Muscle layer of duodenum (tissue), 2 donors: ENCODE results near the gene QKI.

Experiments
- H3K27ac ChIP-seq: one replicate; pipeline ENCODE4 v1.7.0; 2013; ENCODE audit warnings: mild to moderate bottlenecking, low read length
- H3K27me3 ChIP-seq: one replicate; pipeline ENCODE4 v1.7.0; 2013; ENCODE audit warnings: low read depth, mild to moderate bottlenecking, control low read depth, low read length
- H3K36me3 ChIP-seq, 2 donors: one replicate each; pipeline ENCODE4 v1.7.0; 2013; ENCODE audit warnings: low read length in 2 of 2, control low read depth in 1 of 2, mild to moderate bottlenecking in 1 of 2; ENCODE audit not compliant: insufficient read depth in 2 of 2, control insufficient read depth in 1 of 2
- H3K4me1 ChIP-seq, 2 donors: one replicate each; pipeline ENCODE4 v1.7.0; 2013; ENCODE audit warnings: low read length in 2 of 2, mild to moderate bottlenecking in 2 of 2, control low read depth in 1 of 2, moderate library complexity in 1 of 2; ENCODE audit not compliant: insufficient read depth in 2 of 2, control insufficient read depth in 1 of 2
- H3K4me3 ChIP-seq, 2 donors: one replicate each; pipeline ENCODE4 v1.7.0; 2013; ENCODE audit warnings: low read length in 2 of 2, low read depth in 1 of 2, mild to moderate bottlenecking in 1 of 2
- H3K9me3 ChIP-seq, 2 donors: one replicate each; pipeline ENCODE4 v1.7.0; 2013; ENCODE audit warnings: low read length in 2 of 2, control low read depth in 1 of 2, mild to moderate bottlenecking in 1 of 2; ENCODE audit not compliant: control insufficient read depth in 1 of 2
- donor health status: healthy.

The QKI gene

GRCh38 chr6:163393923-163394322 is 20.6 kb upstream of the QKI start:
- no peaks in the 10 kb centered on the region for H3K9me3 ChIP-seq
- no peak overlapping the region for H3K27ac ChIP-seq
- H3K27me3 ChIP-seq, result no peaks in the 10 kb centered on the region
- H3K4me3 ChIP-seq, result no peak overlapping the region
- peaks cover 0 to 4% of the 10 kb centered on the region in 2 donors for H3K4me1 ChIP-seq
- no peaks in the 10 kb centered on the region for H3K36me3 ChIP-seq

GRCh38 chr6:163394659-163395058 is 19.9 kb upstream of the QKI start:
- Histone ChIP-seq H3K4me1 (peaks cover 0 to 4% of the 10 kb centered on the region in 2 donors), H3K36me3 (no peaks in the 10 kb centered on the region), H3K9me3 (no peaks in the 10 kb centered on the region), H3K27ac (no peak overlapping the region), H3K27me3 (no peaks in the 10 kb centered on the region), H3K4me3 (no peak overlapping the region)

GRCh38 chr6:163395122-163395830 is 19.2 kb upstream of the QKI start:
- no peaks in the 10 kb centered on the region for H3K36me3 ChIP-seq
- no peaks in the 10 kb centered on the region for H3K27me3 ChIP-seq
- no peak overlapping the region for H3K4me3 ChIP-seq
- H3K9me3 ChIP-seq, result no peaks in the 10 kb centered on the region
- H3K27ac ChIP-seq, result no peak overlapping the region
- peaks cover 0 to 4% of the 10 kb centered on the region in 2 donors for H3K4me1 ChIP-seq

- Histone ChIP-seq H3K27me3 (no peaks in the 10 kb centered on the region), H3K4me3 (no peak overlapping the region), H3K27ac (no peak overlapping the region), H3K4me1 (peaks cover 0 to 4% of the 10 kb centered on the region in 2 donors), H3K36me3 (no peaks in the 10 kb centered on the region), H3K9me3 (no peaks in the 10 kb centered on the region)
Measured at GRCh38 chr6:163395831-163396185, 18.7 kb upstream of the QKI start.

- no peaks in the 10 kb centered on the region for H3K36me3 ChIP-seq
- H3K9me3 ChIP-seq, result no peaks in the 10 kb centered on the region
- H3K4me3 ChIP-seq, result no peak overlapping the region
- no peaks in the 10 kb centered on the region for H3K27me3 ChIP-seq
- H3K27ac ChIP-seq, result no peak overlapping the region
- peaks cover 0 to 4% of the 10 kb centered on the region in 2 donors for H3K4me1 ChIP-seq
Measured at GRCh38 chr6:163397326-163397725, 17.2 kb upstream of the QKI start.

- no peaks in the 10 kb centered on the region for H3K9me3 ChIP-seq
- H3K4me3 ChIP-seq, result no peak overlapping the region
- H3K27me3 ChIP-seq, result no peaks in the 10 kb centered on the region
- H3K4me1 ChIP-seq, result no peaks in the 10 kb centered on the region
- H3K27ac ChIP-seq, result no peak overlapping the region
- no peaks in the 10 kb centered on the region for H3K36me3 ChIP-seq
Measured at GRCh38 chr6:163398115-163398514, 16.4 kb upstream of the QKI start.

GRCh38 chr6:163398815-163399214 is 15.7 kb upstream of the QKI start:
- Histone ChIP-seq H3K27me3 (no peaks in the 10 kb centered on the region), H3K36me3 (no peaks in the 10 kb centered on the region), H3K9me3 (no peaks in the 10 kb centered on the region), H3K4me1 (no peaks in the 10 kb centered on the region), H3K27ac (no peak overlapping the region), H3K4me3 (no peak overlapping the region)

GRCh38 chr6:163400509-163400908 is 14.0 kb upstream of the QKI start:
- H3K9me3 ChIP-seq, result no peaks in the 10 kb centered on the region
- no peak overlapping the region for H3K27ac ChIP-seq
- H3K36me3 ChIP-seq, result no peaks in the 10 kb centered on the region
- H3K4me1 ChIP-seq, result no peaks in the 10 kb centered on the region
- no peak overlapping the region for H3K4me3 ChIP-seq
- H3K27me3 ChIP-seq, result no peaks in the 10 kb centered on the region

DNA sequence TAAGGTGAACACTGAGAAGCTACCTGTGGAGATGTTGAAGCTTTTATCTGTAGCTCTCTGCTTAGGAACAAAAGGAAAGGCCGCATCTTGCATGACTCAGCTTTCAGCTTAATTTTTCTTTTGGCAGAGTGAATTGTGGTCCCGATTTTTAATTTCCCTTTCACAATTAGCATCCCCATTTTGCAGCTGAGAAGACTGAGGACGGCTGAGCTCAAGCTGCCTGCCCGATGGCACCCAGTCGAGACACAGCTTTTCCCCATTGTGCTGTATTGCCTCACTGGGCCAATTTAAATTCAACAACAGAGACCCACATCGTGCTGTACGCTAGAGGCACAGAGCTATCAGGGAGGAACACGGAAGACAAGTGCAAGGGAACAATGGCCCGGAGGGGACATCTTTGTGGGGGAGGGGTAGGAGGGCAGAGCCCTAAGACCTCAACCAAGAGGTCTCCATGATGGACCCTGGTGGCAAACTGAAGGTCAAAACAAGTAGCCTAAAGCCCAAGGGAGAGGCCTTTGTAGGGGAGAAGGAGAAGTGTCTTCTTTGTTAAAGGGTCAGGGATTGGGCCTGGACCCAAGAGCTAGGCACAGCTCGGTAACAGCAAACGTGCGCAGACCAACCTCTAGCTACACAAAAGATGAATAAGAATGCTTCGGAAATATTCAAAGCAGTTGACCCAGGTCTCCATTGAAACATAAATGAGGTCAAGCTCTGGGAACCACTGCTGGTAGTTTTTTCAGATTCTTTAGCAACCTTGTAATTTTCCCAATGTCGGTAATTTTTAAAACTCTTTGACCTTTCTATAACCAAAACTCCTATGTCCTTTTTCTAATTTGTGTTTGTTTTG is 13.3 kb upstream of the QKI start:
- Histone ChIP-seq H3K27ac (no peak overlapping the region), H3K4me3 (no peak overlapping the region), H3K27me3 (no peaks in the 10 kb centered on the region), H3K9me3 (no peaks in the 10 kb centered on the region), H3K36me3 (no peaks in the 10 kb centered on the region), H3K4me1 (peaks cover 0 to 7% of the 10 kb centered on the region in 2 donors)

- Histone ChIP-seq H3K4me1 (peaks cover 0 to 12% of the 10 kb centered on the region in 2 donors), H3K4me3 (no peak overlapping the region), H3K27ac (no peak overlapping the region), H3K9me3 (no peaks in the 10 kb centered on the region), H3K36me3 (no peaks in the 10 kb centered on the region), H3K27me3 (no peaks in the 10 kb centered on the region)
Measured at GRCh38 chr6:163402616-163403015, 11.9 kb upstream of the QKI start.

- Histone ChIP-seq H3K27me3 (no peaks in the 10 kb centered on the region), H3K4me3 (no peak overlapping the region), H3K36me3 (no peaks in the 10 kb centered on the region), H3K4me1 (peaks cover 0 to 12% of the 10 kb centered on the region in 2 donors), H3K27ac (peak overlapping the region; percentile 83), H3K9me3 (no peaks in the 10 kb centered on the region)
Measured at GRCh38 chr6:163404825-163405265, 9.7 kb upstream of the QKI start.
